PC-9 (cell line): ENCODE results near the gene PRSS1. TPM values are rescaled to one million over a fixed set of nuclear protein-coding genes. Genes with fewer than 3 reads are reported as not detected.

ENCODE experiments used
- BruUV-seq: library from RNA; stranded (reverse); fragments of 400-500 nt; replicated peaks from 2 replicates; lab custom pipeline; 2021; lab: Mats Ljungman, UMichigan
- CTCF ChIA-PET: fragments of 300-600 bp; sonication (Branson Sonifier 250); formaldehyde crosslinking; loops from one replicate; lab custom pipeline; 2022; ENCODE audit warnings: antibody characterized with exemption; lab: Charles Lee
- POLR2A ChIA-PET: fragments of 300-600 bp; sonication (Branson Sonifier 250); formaldehyde crosslinking; loops from one replicate; lab custom pipeline; 2022; ENCODE audit warnings: antibody characterized with exemption; ENCODE audit not compliant: unreplicated experiment; lab: Charles Lee
- DNase-seq, 2 experiments: peaks; one replicate each; pipeline versions ENCODE4 v3.0.0 to v3.0.0-alpha.2; 2015 to 2022; ENCODE audit warnings: mixed read lengths in 1 of 2
- H2AFZ ChIP-seq: fragments of 200-600 bp; sonication (generic); 2 replicates; pipeline ENCODE4 v1.8.1; 2017; ENCODE audit warnings: antibody characterized with exemption
- H3F3A ChIP-seq: fragments of 200-600 bp; sonication (generic); 2 replicates; pipeline ENCODE4 v1.8.1; 2017; ENCODE audit warnings: antibody characterized with exemption, mild to moderate bottlenecking, low read depth; ENCODE audit not compliant: insufficient read depth
- H3K27ac ChIP-seq: fragments of 200-600 bp; sonication (generic); 2 replicates; pipeline ENCODE4 v1.6.1; 2016; ENCODE audit warnings: mixed run types
- H3K27me3 ChIP-seq: fragments of 200-600 bp; sonication (generic); 2 replicates; pipeline ENCODE4 v1.6.1; 2016; ENCODE audit warnings: low read depth, mixed run types; ENCODE audit not compliant: insufficient read depth
- H3K36me3 ChIP-seq: fragments of 200-600 bp; sonication (generic); 2 replicates; pipeline ENCODE4 v1.6.1; 2016; ENCODE audit warnings: low read depth, mixed run types
- H3K4me1 ChIP-seq: fragments of 200-600 bp; sonication (generic); replicated peaks from 2 replicates; pipeline ENCODE4 v1.6.1; 2016; ENCODE audit warnings: mixed run types; ENCODE audit not compliant: insufficient read depth
- H3K4me2 ChIP-seq: fragments of 200-600 bp; sonication (generic); 2 replicates; pipeline ENCODE4 v1.6.1; 2017; ENCODE audit warnings: mixed run types
- H3K4me3 ChIP-seq: fragments of 200-600 bp; sonication (generic); 2 replicates; pipeline ENCODE4 v1.6.1; 2016; ENCODE audit warnings: mixed run types
- H3K79me2 ChIP-seq: fragments of 200-600 bp; sonication (generic); 2 replicates; pipeline ENCODE4 v1.6.1; 2017; ENCODE audit warnings: low read depth, mixed run types
- H3K9me2 ChIP-seq: fragments of 200-600 bp; sonication (generic); 2 replicates; pipeline ENCODE4 v1.8.1; 2017; ENCODE audit warnings: mild to moderate bottlenecking; ENCODE audit not compliant: insufficient read depth
- H3K9me3 ChIP-seq: fragments of 200-600 bp; sonication (generic); 2 replicates; pipeline ENCODE4 v1.8.1; 2016; ENCODE audit warnings: low read depth; ENCODE audit not compliant: insufficient read depth
- H4K20me1 ChIP-seq: fragments of 200-600 bp; sonication (generic); 2 replicates; pipeline ENCODE4 v1.8.1; 2017; ENCODE audit not compliant: insufficient read depth
- CTCF ChIP-seq: fragments of 200-600 bp; sonication (generic); conservative IDR thresholded peaks from 2 replicates; pipeline ENCODE4 v1.6.1; 2017; ENCODE audit warnings: mixed run types, antibody characterized with exemption, mild to moderate bottlenecking, moderate library complexity
- EZH2 ChIP-seq: fragments of 200-600 bp; sonication (generic); IDR thresholded peaks from 2 replicates; pipeline ENCODE4 v1.8.0; 2017; ENCODE audit warnings: antibody characterized with exemption, low read depth
- intact Hi-C: fragments of 100-400 bp; cut with micrococcal nuclease; formaldehyde crosslinking; loops from one replicate; pipeline ENCODE4 v1.10.0; 2022; ENCODE audit not compliant: unreplicated experiment
- total RNA-seq: library from RNA; stranded (reverse); gene quantifications from 2 replicates; pipeline ENCODE4 v1.2.3, GENCODE V29; 2021

The PRSS1 gene
- total RNA-seq, 1 experiment from 2014 or later: 0.94 TPM

GRCh38 chr7:142790056-142790455 lies 40.8 kb downstream of the PRSS1 start:
- intact Hi-C loops: no loop called here

GRCh38 chr7:142790555-142790954 lies 41.3 kb downstream of the PRSS1 start:
- intact Hi-C loops: no loop called here
- no peaks in the 10 kb centered on the region for H3K79me2 ChIP-seq
- H2AFZ ChIP-seq: no peak overlapping the region
- no peaks in the 10 kb centered on the region for H4K20me1 ChIP-seq
- H3K27ac ChIP-seq: no peak overlapping the region
- no peaks in the 10 kb centered on the region for H3K9me2 ChIP-seq
- ChIA-PET CTCF (no interaction called here), POLR2A (interaction anchor here (0.6 kb wide), 1 partner anchor 28 kb away, joined by 5 read pairs; no protein-coding TSS in a partner anchor)
- TF ChIP-seq EZH2: no peak
- no peak for TF ChIP-seq CTCF
- DNase-seq: peak in 1 of 2 experiments; percentile 35
- H3K36me3 ChIP-seq: no peaks in the 10 kb centered on the region
- H3K4me3 ChIP-seq: no peak overlapping the region
- H3K4me2 ChIP-seq: no peak overlapping the region
- peaks cover 13% of the 10 kb centered on the region; the same call in 1 of the 2 replicates for H3F3A ChIP-seq
- H3K9me3 ChIP-seq: no peaks in the 10 kb centered on the region; the same call in 1 of the 2 replicates
- no peaks in the 10 kb centered on the region for H3K27me3 ChIP-seq
- peaks cover 35% of the 10 kb centered on the region for H3K4me1 ChIP-seq
- no TSS peak for BruUV-seq

More at GRCh38 chr7:142790056-142790455, 40.8 kb downstream of the PRSS1 start:
- no peak overlapping the region for H3K4me3 ChIP-seq
- no peak overlapping the region for H2AFZ ChIP-seq
- H3K4me1 ChIP-seq: peaks cover 31% of the 10 kb centered on the region
- H3K9me3 ChIP-seq: no peaks in the 10 kb centered on the region; the same call in 1 of the 2 replicates
- no peaks in the 10 kb centered on the region for H3K27me3 ChIP-seq
- H3K36me3 ChIP-seq: no peaks in the 10 kb centered on the region
- no peaks in the 10 kb centered on the region for H3K79me2 ChIP-seq
- no TSS peak for BruUV-seq
- no peaks in the 10 kb centered on the region for H3K9me2 ChIP-seq
- no peak overlapping the region for H3K27ac ChIP-seq
- no peak for DNase-seq
- no peaks in the 10 kb centered on the region for H4K20me1 ChIP-seq
- H3F3A ChIP-seq: peaks cover 9% of the 10 kb centered on the region; the same call in 1 of the 2 replicates
- TF ChIP-seq EZH2: no peak
- TF ChIP-seq CTCF: no peak
- POLR2A ChIA-PET: no interaction called here
- CTCF ChIA-PET: no interaction called here
- H3K4me2 ChIP-seq: no peak overlapping the region

- H3K4me1 ChIP-seq: peaks cover 41% of the 10 kb centered on the region
- ChIA-PET POLR2A (no interaction called here), CTCF (interaction anchor here (0.6 kb wide), 1 partner anchor 67 kb away, joined by 4 read pairs; no protein-coding TSS in a partner anchor)
- no peaks in the 10 kb centered on the region; the same call in 1 of the 2 replicates for H3K9me3 ChIP-seq
- H3K9me2 ChIP-seq: no peaks in the 10 kb centered on the region
- H4K20me1 ChIP-seq: no peaks in the 10 kb centered on the region
- no peak overlapping the region for H2AFZ ChIP-seq
- H3K4me3 ChIP-seq: no peak overlapping the region
- H3K4me2 ChIP-seq: no peak overlapping the region
- no TSS peak for BruUV-seq
- DNase-seq: no peak
- intact Hi-C loops: no loop called here
- no peak overlapping the region for H3K27ac ChIP-seq
- no peak for TF ChIP-seq EZH2
- TF ChIP-seq CTCF: no peak
- no peaks in the 10 kb centered on the region for H3K27me3 ChIP-seq
- H3K79me2 ChIP-seq: peaks cover 8% of the 10 kb centered on the region
- H3F3A ChIP-seq: peaks cover 18% of the 10 kb centered on the region; the same call in 1 of the 2 replicates
- no peaks in the 10 kb centered on the region for H3K36me3 ChIP-seq
Measured at GRCh38 chr7:142791502-142791901, 42.2 kb downstream of the PRSS1 start.
